SK-N-SH (cell line): ENCODE measurements around the gene PRKRIP1. TPM values are rescaled to one million over a fixed set of nuclear protein-coding genes. Genes with fewer than 3 reads are reported as not detected.

Experiments
- CTCF ChIA-PET: fragments of 300-600, 350-600 bp; formaldehyde crosslinking; extraction: SDS; loops from one replicate; lab custom pipeline; 2021; lab: Yijun Ruan, JAX
- POLR2A ChIA-PET: fragments of 350-600 bp; sonication (Branson Sonifier 250); formaldehyde crosslinking; extraction: SDS; loops from one replicate; lab custom pipeline; 2020; ENCODE audit warnings: antibody characterized with exemption, inconsistent platforms; lab: Yijun Ruan, JAX
- DNase-seq: peaks from one replicate; pipeline ENCODE4 v3.0.0; 2012
- H2AFZ ChIP-seq: fragments of 200-600 bp; sonication (generic); 2 replicates; pipeline ENCODE4 v1.8.1; 2016; ENCODE audit warnings: antibody characterized with exemption, mild to moderate bottlenecking, low read depth
- H3F3A ChIP-seq: fragments of 200-600 bp; sonication (generic); replicated peaks from 2 replicates; pipeline ENCODE3; 2016; ENCODE audit warnings: antibody characterized with exemption, mild to moderate bottlenecking; ENCODE audit not compliant: insufficient read depth
- H3K27ac ChIP-seq, 2 experiments: fragments of 200-500 bp in 1 of 2; fragments of 200-600 bp in 1 of 2; sonication (Bioruptor generic) in 1 of 2; sonication (generic), shearing (Covaris generic) in 1 of 2; 2 replicates each; pipeline versions ENCODE4 v1.5.1 to v1.6.1; 2014 to 2016; ENCODE audit warnings: low read depth in 2 of 2, inconsistent platforms in 1 of 2, low read length in 1 of 2, mild to moderate bottlenecking in 1 of 2, mixed read lengths in 1 of 2
- H3K27me3 ChIP-seq: fragments of 200-600 bp; sonication (generic), shearing (Covaris generic); 2 replicates; pipeline ENCODE4 v1.6.1; 2016; ENCODE audit warnings: mixed run types; ENCODE audit not compliant: insufficient read depth
- H3K36me3 ChIP-seq, 2 experiments: fragments of 200-500 bp in 1 of 2; fragments of 200-600 bp in 1 of 2; sonication (Bioruptor generic) in 1 of 2; sonication (generic) in 1 of 2; replicated peaks in 1 of 2; 2 replicates each; pipeline versions ENCODE3 to v1.5.1; 2014 to 2016; ENCODE audit warnings: low read length in 1 of 2, mild to moderate bottlenecking in 1 of 2; ENCODE audit not compliant: insufficient read depth in 2 of 2, control insufficient read depth in 1 of 2
- H3K4me1 ChIP-seq, 2 experiments: fragments of 200-500 bp in 1 of 2; fragments of 200-600 bp in 1 of 2; sonication (Bioruptor generic) in 1 of 2; sonication (generic), shearing (Covaris generic) in 1 of 2; 2 replicates each; pipeline versions ENCODE4 v1.5.1 to v1.6.1; 2014 to 2016; ENCODE audit warnings: low read depth in 1 of 2, low read length in 1 of 2, mixed run types in 1 of 2; ENCODE audit not compliant: insufficient read depth in 2 of 2, control insufficient read depth in 1 of 2
- H3K4me2 ChIP-seq: fragments of 200-600 bp; sonication (generic), shearing (Covaris generic); 2 replicates; pipeline ENCODE4 v1.6.1; 2017; ENCODE audit warnings: mixed run types
- H3K4me3 ChIP-seq, 2 experiments: fragments of 200-500 bp in 1 of 2; fragments of 200-600 bp in 1 of 2; sonication (Bioruptor generic) in 1 of 2; sonication (generic), shearing (Covaris generic) in 1 of 2; 2 replicates each; pipeline versions ENCODE4 v1.5.1 to v1.8.1; 2014 to 2016; ENCODE audit warnings: low read depth in 2 of 2, inconsistent platforms in 1 of 2, low read length in 1 of 2, mild to moderate bottlenecking in 1 of 2, mixed read lengths in 1 of 2, moderate library complexity in 1 of 2
- H3K79me2 ChIP-seq: fragments of 200-600 bp; sonication (generic); 2 replicates; pipeline ENCODE4 v1.8.1; 2017; ENCODE audit warnings: mild to moderate bottlenecking; ENCODE audit not compliant: insufficient read depth
- H3K9ac ChIP-seq: fragments of 200-600 bp; sonication (generic); 2 replicates; pipeline ENCODE4 v1.6.1; 2017; ENCODE audit warnings: mixed run types
- H3K9me2 ChIP-seq: fragments of 200-600 bp; sonication (generic); 2 replicates; pipeline ENCODE4 v1.6.1; 2017; ENCODE audit warnings: mixed run types
- H3K9me3 ChIP-seq: fragments of 200-600 bp; sonication (generic); 2 replicates; pipeline ENCODE4 v1.6.1; 2017; ENCODE audit warnings: mixed run types, mild to moderate bottlenecking, moderate library complexity
- H4K20me1 ChIP-seq: fragments of 200-600 bp; sonication (generic); 2 replicates; pipeline ENCODE4 v1.6.1; 2017; ENCODE audit warnings: mild to moderate bottlenecking, mixed run types; ENCODE audit not compliant: insufficient read depth
- CHD2 ChIP-seq: fragments of 150-350 bp; IDR thresholded peaks from 2 replicates; pipeline ENCODE4 v1.6.1; 2018; ENCODE audit warnings: low read length; ENCODE audit not compliant: partially characterized antibody
- ELF1 ChIP-seq: IDR thresholded peaks from 2 replicates; pipeline ENCODE4 v1.4.0; 2012
- FOSL2 ChIP-seq: IDR thresholded peaks from 2 replicates; pipeline ENCODE4 v1.4.0; 2012; ENCODE audit warnings: low read depth, mild to moderate bottlenecking, moderate library complexity, borderline replicate concordance
- GABPA ChIP-seq: IDR thresholded peaks from 2 replicates; pipeline ENCODE4 v1.4.0; 2012; ENCODE audit warnings: low read depth, mild to moderate bottlenecking
- JUND ChIP-seq: IDR thresholded peaks from 2 replicates; pipeline ENCODE4 v1.4.0; 2012
- MAX ChIP-seq: IDR thresholded peaks from 2 replicates; pipeline ENCODE4 v1.4.0; 2012; ENCODE audit warnings: low read depth
- MEF2A ChIP-seq: IDR thresholded peaks from 2 replicates; pipeline ENCODE4 v1.4.0; 2012; ENCODE audit warnings: low read depth, borderline replicate concordance
- RAD21 ChIP-seq: IDR thresholded peaks from 2 replicates; pipeline ENCODE4 v1.6.1; 2012; ENCODE audit warnings: mild to moderate bottlenecking, low read length
- RCOR1 ChIP-seq: fragments of 150-350 bp; IDR thresholded peaks from 2 replicates; pipeline ENCODE4 v1.6.1; 2017; ENCODE audit warnings: antibody characterized with exemption, low read length
- REST ChIP-seq: IDR thresholded peaks from 2 replicates; pipeline ENCODE4 v1.6.1; 2012; ENCODE audit warnings: mild to moderate bottlenecking, low read depth, low read length, moderate library complexity
- RFX5 ChIP-seq: IDR thresholded peaks from 2 replicates; pipeline ENCODE4 v1.6.1; 2012; ENCODE audit warnings: mild to moderate bottlenecking, improper control_type of control experiment, low read length
- RXRA ChIP-seq: IDR thresholded peaks from 2 replicates; pipeline ENCODE4 v1.4.0; 2012; ENCODE audit warnings: low read depth, mild to moderate bottlenecking, borderline replicate concordance
- SIN3A ChIP-seq: IDR thresholded peaks from 2 replicates; pipeline ENCODE4 v1.6.1; 2012; ENCODE audit warnings: low read depth, mild to moderate bottlenecking, low read length, moderate library complexity, borderline replicate concordance
- TAF1 ChIP-seq: IDR thresholded peaks from 2 replicates; pipeline ENCODE4 v1.6.1; 2012; ENCODE audit warnings: low read depth, mild to moderate bottlenecking, low read length, moderate library complexity, borderline replicate concordance
- TEAD4 ChIP-seq: IDR thresholded peaks from 2 replicates; pipeline ENCODE4 v1.4.0; 2012; ENCODE audit warnings: mild to moderate bottlenecking, borderline replicate concordance; ENCODE audit not compliant: insufficient read depth
- USF1 ChIP-seq: IDR thresholded peaks from 2 replicates; pipeline ENCODE4 v1.4.0; 2012; ENCODE audit warnings: low read depth, borderline replicate concordance
- USF2 ChIP-seq: fragments of 150-350 bp; IDR thresholded peaks from 2 replicates; pipeline ENCODE4 v1.6.1; 2017; ENCODE audit warnings: antibody characterized with exemption, low read length, low read depth, borderline replicate concordance
- YY1 ChIP-seq: IDR thresholded peaks from 2 replicates; pipeline ENCODE4 v1.4.0; 2012; ENCODE audit warnings: low read depth, mild to moderate bottlenecking
- ZBTB33 ChIP-seq: IDR thresholded peaks from 2 replicates; pipeline ENCODE4 v1.4.0; 2012; ENCODE audit warnings: low read depth, borderline replicate concordance
- WGBS: methylation state at CpG from one replicate; pipeline ENCODE4 v1.1.6; 2017; ENCODE audit warnings: low lambda C conversion rate; 5-methylcytosine and 5-hydroxymethylcytosine counted together
- polyA plus RNA-seq, 3 experiments: library from polyadenylated mRNA; depleted of rRNA; stranded (reverse); fragments of >200 nt; gene quantifications; 2 replicates each; pipeline ENCODE4 v1.2.3, GENCODE V29; 2012

PRKRIP1 gene
- polyA plus RNA-seq, 1 of the 3 experiments (the other 2 are of a cell fraction): 41.2 TPM

- TF ChIP-seq SIN3A: no peak; the same call in 1 of the 2 replicates
- no peak for TF ChIP-seq CHD2
- no peak; the same call in 1 of the 2 replicates for TF ChIP-seq TAF1
- TF ChIP-seq MAX: no peak
- no peak for TF ChIP-seq RCOR1
- TF ChIP-seq RXRA: no peak
Observed at GRCh38 chr7:102434039-102434486, 37.9 kb downstream of the PRKRIP1 start (continued).

GRCh38 chr7:102436118-102436517, 40.0 kb downstream of the PRKRIP1 start:
- H3K9ac ChIP-seq: no peak overlapping the region
- peak; percentile 12 for DNase-seq
- H3K4me1 ChIP-seq: peaks cover 14 to 15% of the 10 kb centered on the region in 2 experiments; a peak in 3 of 4 replicates
- H3K9me2 ChIP-seq: no peaks in the 10 kb centered on the region
- WGBS: 94% methylated on average over 10 of the region's 10 CpGs
- TF ChIP-seq SIN3A (no peak), ZBTB33 (no peak), USF2 (no peak), JUND (no peak), RFX5 (no peak), REST (no peak), FOSL2 (no peak), GABPA (no peak), ELF1 (no peak), USF1 (no peak), TEAD4 (no peak), RCOR1 (no peak), RAD21 (no peak), MEF2A (no peak), RXRA (no peak), YY1 (no peak)
- no peaks in the 10 kb centered on the region for H3K9me3 ChIP-seq
- H3K36me3 ChIP-seq: peaks cover 0 to 34% of the 10 kb centered on the region in 2 experiments
- ChIA-PET POLR2A (no interaction called here), CTCF (interaction anchor here (0.7 to 2.5 kb wide), 4 partner anchors 15 to 156 kb away, joined by 3 to 12 read pairs (median 4); no protein-coding TSS in a partner anchor)
- no peaks in the 10 kb centered on the region for H4K20me1 ChIP-seq
- no peak overlapping the region for H3K27ac ChIP-seq
- H3K4me3 ChIP-seq: no peak overlapping the region
- peaks cover 56% of the 10 kb centered on the region for H3K79me2 ChIP-seq
- no peak overlapping the region for H2AFZ ChIP-seq
- H3K27me3 ChIP-seq: no peaks in the 10 kb centered on the region
- peaks cover 24% of the 10 kb centered on the region for H3F3A ChIP-seq
- no peak overlapping the region for H3K4me2 ChIP-seq
